ENCODE data around the gene KRTAP6-2. TPM values are rescaled to one million over a fixed set of nuclear protein-coding genes. Genes with fewer than 3 reads are reported as not detected.

The KRTAP6-2 gene
- total RNA-seq, 1 donor from 2014 or later, result not detected

DNA sequence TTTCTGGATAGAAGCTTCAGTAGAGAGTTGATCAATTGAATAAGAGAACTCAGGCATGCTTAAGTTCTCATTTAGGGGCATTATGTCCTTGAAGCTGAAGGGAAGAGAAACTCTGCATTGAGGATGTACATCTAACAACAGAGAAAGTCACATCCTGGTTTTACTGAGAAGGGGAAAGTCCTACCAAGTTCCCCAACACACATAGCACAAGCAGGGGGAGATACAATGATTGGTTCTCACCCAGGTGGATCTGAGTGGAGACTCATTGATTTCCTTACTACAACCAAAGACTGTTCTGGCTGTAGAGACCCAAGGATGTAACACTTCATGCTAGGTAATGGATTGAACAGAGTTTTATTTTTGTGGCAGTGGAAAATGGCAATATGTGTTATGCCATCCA, 16.5 kb upstream of the KRTAP6-2 start:
- Mint-ChIP-seq H3K36me3 (no peaks in the 10 kb centered on the region), H3K27me3 (ENCODE audit: insufficient read depth, low read depth) (peaks cover 3% of the 10 kb centered on the region), H3K27ac (no peak overlapping the region), H3K4me3 (no peak overlapping the region), H3K9me3 (no peaks in the 10 kb centered on the region), H3K4me1 (no peaks in the 10 kb centered on the region)
- no peaks in the 10 kb centered on the region for H4K20me1 ChIP-seq (ENCODE audit: low read depth)
- H3K4me2 ChIP-seq, result no peak overlapping the region
- H3K9me3 ChIP-seq (ENCODE audit: low read depth), result peaks cover 30% of the 10 kb centered on the region
- H3K4me1 ChIP-seq, result no peaks in the 10 kb centered on the region
- no peak overlapping the region for H3K27ac ChIP-seq
- no peaks in the 10 kb centered on the region for H3F3A ChIP-seq (ENCODE audit: low read depth)
- H3K36me3 ChIP-seq, result no peaks in the 10 kb centered on the region
- H3K27me3 ChIP-seq, result no peaks in the 10 kb centered on the region
- no peak overlapping the region for H3K4me3 ChIP-seq
- H3K9ac ChIP-seq, result no peak overlapping the region
- TF ChIP-seq, protein P1, sequence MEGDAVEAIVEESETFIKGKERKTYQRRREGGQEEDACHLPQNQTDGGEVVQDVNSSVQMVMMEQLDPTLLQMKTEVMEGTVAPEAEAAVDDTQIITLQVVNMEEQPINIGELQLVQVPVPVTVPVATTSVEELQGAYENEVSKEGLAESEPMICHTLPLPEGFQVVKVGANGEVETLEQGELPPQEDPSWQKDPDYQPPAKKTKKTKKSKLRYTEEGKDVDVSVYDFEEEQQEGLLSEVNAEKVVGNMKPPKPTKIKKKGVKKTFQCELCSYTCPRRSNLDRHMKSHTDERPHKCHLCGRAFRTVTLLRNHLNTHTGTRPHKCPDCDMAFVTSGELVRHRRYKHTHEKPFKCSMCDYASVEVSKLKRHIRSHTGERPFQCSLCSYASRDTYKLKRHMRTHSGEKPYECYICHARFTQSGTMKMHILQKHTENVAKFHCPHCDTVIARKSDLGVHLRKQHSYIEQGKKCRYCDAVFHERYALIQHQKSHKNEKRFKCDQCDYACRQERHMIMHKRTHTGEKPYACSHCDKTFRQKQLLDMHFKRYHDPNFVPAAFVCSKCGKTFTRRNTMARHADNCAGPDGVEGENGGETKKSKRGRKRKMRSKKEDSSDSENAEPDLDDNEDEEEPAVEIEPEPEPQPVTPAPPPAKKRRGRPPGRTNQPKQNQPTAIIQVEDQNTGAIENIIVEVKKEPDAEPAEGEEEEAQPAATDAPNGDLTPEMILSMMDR (IDR thresholded peaks at IDR 0.05), result no peak
- TF ChIP-seq EZH2 (IDR thresholded peaks at IDR 0.05) (no peak), EZH2phosphoT487 (IDR thresholded peaks at IDR 0.05) (no peak)
- no peaks in the 10 kb centered on the region for H3K79me2 ChIP-seq (ENCODE audit: low read depth)
- no peak for DNase-seq (ENCODE audit: low spot score)
- H2AFZ ChIP-seq (replicated peaks), result no peak overlapping the region

DNA sequence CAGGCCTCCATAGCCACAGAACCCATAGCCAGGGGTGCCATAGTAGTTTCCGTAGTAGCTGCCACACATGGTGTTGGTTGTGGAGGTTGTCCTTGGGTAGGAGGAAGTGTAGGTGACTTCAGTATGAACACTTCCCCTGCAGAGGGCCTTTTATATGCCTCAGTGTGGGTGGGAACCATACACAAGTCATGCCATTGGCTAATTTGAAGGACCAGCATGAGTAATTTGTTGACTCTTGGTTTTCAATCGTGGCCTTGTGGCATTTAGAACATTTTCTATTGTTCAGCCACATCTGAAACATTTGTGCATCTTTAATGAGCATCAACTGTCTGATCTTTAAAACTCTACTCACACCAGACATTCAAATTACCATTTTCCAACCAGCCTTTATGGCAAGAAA, 15.1 kb upstream of the KRTAP6-2 start, which contains the start of gene KRTAP6-1:
TSS of gene KRTAP6-1 (minus strand) at position 95 of the 400 bp plus-strand sequence. CDS start at position 69, 26 bp downstream.
- no peak within 1 kb of the TSS for H2AFZ ChIP-seq (replicated peaks)
- H4K20me1 ChIP-seq (ENCODE audit: low read depth), result no peaks in the 10 kb centered on the region
- no peaks in the 10 kb centered on the region for H3K79me2 ChIP-seq (ENCODE audit: low read depth)
- Mint-ChIP-seq H3K9me3 (no peaks in the 10 kb centered on the region), H3K27me3 (ENCODE audit: insufficient read depth, low read depth) (peaks cover 3% of the 10 kb centered on the region), H3K36me3 (no peaks in the 10 kb centered on the region), H3K4me3 (no peak within 1 kb of the TSS), H3K4me1 (no peaks in the 10 kb centered on the region), H3K27ac (no peak within 1 kb of the TSS)
- H3K9me3 ChIP-seq (ENCODE audit: low read depth), result peaks cover 26% of the 10 kb centered on the region
- H3K4me3 ChIP-seq, result no peak within 1 kb of the TSS
- no peaks in the 10 kb centered on the region for H3K36me3 ChIP-seq
- no peaks in the 10 kb centered on the region for H3K27me3 ChIP-seq
- no peaks in the 10 kb centered on the region for H3F3A ChIP-seq (ENCODE audit: low read depth)
- no peak for DNase-seq (ENCODE audit: low spot score)
- H3K4me1 ChIP-seq, result no peaks in the 10 kb centered on the region
- no peak within 1 kb of the TSS for H3K9ac ChIP-seq
- H3K4me2 ChIP-seq, result no peak within 1 kb of the TSS
- TF ChIP-seq EZH2phosphoT487 (IDR thresholded peaks at IDR 0.05) (no peak), EZH2 (IDR thresholded peaks at IDR 0.05) (no peak)
- TF ChIP-seq, protein P1 (IDR thresholded peaks at IDR 0.05), result no peak
- H3K27ac ChIP-seq, result no peak within 1 kb of the TSS

DNA sequence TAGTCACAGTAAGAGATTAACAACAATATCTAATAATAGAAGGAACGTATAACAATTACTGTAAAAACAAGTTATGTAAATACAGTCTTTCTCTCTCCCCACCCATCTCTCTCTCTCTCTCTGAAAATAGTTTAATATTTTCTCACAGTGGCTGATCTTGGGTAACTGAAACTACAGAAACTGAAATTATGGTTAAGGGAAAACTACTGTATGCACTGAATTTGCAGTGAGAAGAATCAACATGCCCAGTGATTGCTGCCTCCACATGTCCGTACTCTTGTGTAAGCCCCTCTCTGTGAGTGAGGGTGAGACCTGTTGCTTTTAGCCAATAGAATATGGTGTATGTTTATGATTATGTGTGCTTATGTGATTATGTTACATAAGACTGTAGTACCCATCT, 13.4 kb upstream of the KRTAP6-2 start:
- Mint-ChIP-seq H3K9me3 (no peaks in the 10 kb centered on the region), H3K27ac (no peak overlapping the region), H3K4me1 (no peaks in the 10 kb centered on the region), H3K36me3 (no peaks in the 10 kb centered on the region), H3K27me3 (ENCODE audit: insufficient read depth, low read depth) (peaks cover 6% of the 10 kb centered on the region), H3K4me3 (no peak overlapping the region)
- no peaks in the 10 kb centered on the region for H3K36me3 ChIP-seq
- H2AFZ ChIP-seq (replicated peaks), result no peak overlapping the region
- H3K27me3 ChIP-seq, result no peaks in the 10 kb centered on the region
- no peak overlapping the region for H3K9ac ChIP-seq
- no peak for DNase-seq (ENCODE audit: low spot score)
- TF ChIP-seq EZH2phosphoT487 (IDR thresholded peaks at IDR 0.05), result no peak
- TF ChIP-seq, protein P1 (IDR thresholded peaks at IDR 0.05), result no peak
- no peak for TF ChIP-seq EZH2 (IDR thresholded peaks at IDR 0.05)
- H3K4me1 ChIP-seq, result no peaks in the 10 kb centered on the region
- no peak overlapping the region for H3K4me3 ChIP-seq
- peaks cover 17% of the 10 kb centered on the region for H3K9me3 ChIP-seq (ENCODE audit: low read depth)
- H3F3A ChIP-seq (ENCODE audit: low read depth), result no peaks in the 10 kb centered on the region
- no peak overlapping the region for H3K4me2 ChIP-seq
- no peaks in the 10 kb centered on the region for H3K79me2 ChIP-seq (ENCODE audit: low read depth)
- no peak overlapping the region for H3K27ac ChIP-seq
- H4K20me1 ChIP-seq (ENCODE audit: low read depth), result no peaks in the 10 kb centered on the region
